HepG2 (cell line): ENCODE measurements around the gene GATA3. TPM values are rescaled to one million over a fixed set of nuclear protein-coding genes. Genes with fewer than 3 reads are reported as not detected.

Source experiments
- ATAC-seq: fragments of 200-7000 bp; cut with Tn5 transposase; 3 replicates; pipeline ENCODE4 v1.9.1; 2020; ENCODE audit warnings: mild to moderate bottlenecking, moderate library complexity
- BruUV-seq: library from RNA; stranded (reverse); fragments of 400-500 nt; replicated peaks from 2 replicates; lab custom pipeline; 2021; lab: Mats Ljungman, UMichigan
- CTCF ChIA-PET: fragments of 300-600 bp; formaldehyde crosslinking; extraction: SDS; loops from one replicate; lab custom pipeline; 2021; ENCODE audit warnings: low total read pairs, inconsistent platforms, low intra/inter-chr PET ratio; lab: Yijun Ruan, JAX
- POLR2A ChIA-PET: fragments of 350-600 bp; sonication (Branson Sonifier 250); formaldehyde crosslinking; loops from one replicate; lab custom pipeline; 2020; ENCODE audit warnings: antibody characterized with exemption, inconsistent platforms; lab: Yijun Ruan, JAX
- DNase-seq: peaks from one replicate; pipeline ENCODE4 v3.0.0-alpha.2; 2015; ENCODE audit warnings: low spot score
- FAIRE-seq: peaks from 3 replicates; lab custom pipeline; 2011; peaks lifted over from hg19 to GRCh38; lab: Jason Lieb, UNC
- H2AFZ ChIP-seq: one replicate; pipeline ENCODE4 v1.6.1; 2011; ENCODE audit warnings: low read length, inconsistent platforms
- H3K27ac ChIP-seq: fragments of 300-600 bp; 3 replicates; pipeline ENCODE4 v1.8.0; 2011; ENCODE audit warnings: mixed run types, mild to moderate bottlenecking, mixed read lengths, low read length, inconsistent platforms; ENCODE audit not compliant: insufficient read depth; ENCODE audit errors: extremely low read length
- H3K27me3 ChIP-seq, 2 experiments: fragments of 200-600 bp in 1 of 2; 2 replicates in 1 of 2; 3 replicates in 1 of 2; pipeline versions ENCODE4 v1.6.0 to v1.8.0; 2011; ENCODE audit warnings: low read length in 2 of 2, mild to moderate bottlenecking in 2 of 2, moderate library complexity in 2 of 2, inconsistent platforms in 1 of 2; ENCODE audit not compliant: insufficient read depth in 2 of 2, control insufficient read depth in 1 of 2
- H3K36me3 ChIP-seq, 2 experiments: fragments of 200-600 bp in 1 of 2; replicated peaks in 1 of 2; 2 replicates in 1 of 2; 3 replicates in 1 of 2; pipeline versions ENCODE4 v1.5.1 to v1.8.0; 2011; ENCODE audit warnings: low read length in 2 of 2, inconsistent platforms in 1 of 2; ENCODE audit not compliant: insufficient read depth in 2 of 2, control insufficient read depth in 1 of 2
- H3K4me1 ChIP-seq: 2 replicates; pipeline ENCODE4 v1.5.1; 2012; ENCODE audit warnings: low read length, inconsistent platforms; ENCODE audit not compliant: insufficient read depth
- H3K4me2 ChIP-seq: 2 replicates; pipeline ENCODE4 v1.6.0; 2011; ENCODE audit warnings: low read depth, low read length, inconsistent platforms
- H3K4me3 ChIP-seq, 3 experiments: fragments of 200-600 bp in 1 of 3; sonication (generic), shearing (Covaris generic) in 1 of 3; replicated peaks in 1 of 3; 2 replicates each; pipeline ENCODE4 v1.5.1; 2011 to 2016; ENCODE audit warnings: low read length in 3 of 3, inconsistent platforms in 2 of 3, low read depth in 2 of 3, mild to moderate bottlenecking in 2 of 3, control low read depth in 1 of 3, mixed read lengths in 1 of 3; ENCODE audit not compliant: insufficient read depth in 1 of 3
- H3K79me2 ChIP-seq: one replicate; pipeline ENCODE4 v1.6.1; 2011; ENCODE audit warnings: low read length, inconsistent platforms; ENCODE audit not compliant: insufficient read depth
- H3K9ac ChIP-seq: 2 replicates; pipeline ENCODE4 v1.6.0; 2011; ENCODE audit warnings: mild to moderate bottlenecking, low read depth, low read length, inconsistent platforms; ENCODE audit not compliant: insufficient read depth
- H3K9me3 ChIP-seq: 2 replicates; pipeline ENCODE4 v1.5.1; 2012; ENCODE audit warnings: mild to moderate bottlenecking, low read length
- H4K20me1 ChIP-seq: 2 replicates; pipeline ENCODE4 v1.6.0; 2011; ENCODE audit warnings: inconsistent platforms, mild to moderate bottlenecking, low read length, moderate library complexity; ENCODE audit not compliant: insufficient read depth
- FOXA1 ChIP-seq, 2 experiments: fragments of 450-650 bp in 1 of 2; sonication (generic) in 1 of 2; formaldehyde crosslinking in 1 of 2; IDR thresholded peaks; 2 replicates each; pipeline versions ENCODE4 v1.4.0 to v1.6.1; 2016 to 2020; ENCODE audit warnings: missing genetic modification reagents in 1 of 2
- HOXA5 ChIP-seq: sonication (generic); formaldehyde crosslinking; IDR thresholded peaks from 2 replicates; pipeline ENCODE4 v1.4.0; 2020; ENCODE audit warnings: missing genetic modification reagents
- MEIS1 ChIP-seq: sonication (generic); formaldehyde crosslinking; IDR thresholded peaks from 2 replicates; pipeline ENCODE4 v1.9.0; 2021; ENCODE audit warnings: mild to moderate bottlenecking, missing genetic modification reagents, moderate library complexity, borderline replicate concordance
- SIN3B ChIP-seq: fragments of 150-350 bp; IDR thresholded peaks from 2 replicates; pipeline ENCODE4 v1.6.1; 2014; ENCODE audit warnings: low read length
- THAP11 ChIP-seq: IDR thresholded peaks from 2 replicates; pipeline ENCODE4 v1.6.1; 2016; ENCODE audit warnings: missing biosample characterization, missing genetic modification reagents
- TSC22D2 ChIP-seq: sonication (generic); formaldehyde crosslinking; IDR thresholded peaks from 2 replicates; pipeline ENCODE4 v1.5.1; 2020; ENCODE audit warnings: missing genetic modification reagents, mild to moderate bottlenecking, borderline replicate concordance
- ZNF138 ChIP-seq: sonication (generic); formaldehyde crosslinking; IDR thresholded peaks from 2 replicates; pipeline ENCODE4 v1.5.0; 2020; ENCODE audit warnings: mild to moderate bottlenecking, low read depth, missing genetic modification reagents
- ZNF572 ChIP-seq: sonication (generic); formaldehyde crosslinking; IDR thresholded peaks from 2 replicates; pipeline ENCODE4 v1.5.1; 2020; ENCODE audit warnings: mild to moderate bottlenecking, missing genetic modification reagents
- ZNF672 ChIP-seq: sonication (generic); formaldehyde crosslinking; IDR thresholded peaks from 2 replicates; pipeline ENCODE4 v1.8.1; 2022; ENCODE audit warnings: missing genetic modification reagents
- ZNF766 ChIP-seq: sonication (generic); formaldehyde crosslinking; IDR thresholded peaks from 2 replicates; pipeline ENCODE4 v1.5.0; 2020; ENCODE audit warnings: missing genetic modification reagents, borderline replicate concordance
- WGBS: methylation state at CpG from one replicate; pipeline ENCODE4 v1.1.6; 2017; ENCODE audit warnings: low lambda C conversion rate; 5-methylcytosine and 5-hydroxymethylcytosine counted together
- in situ Hi-C: cut with HindIII; loops from 2 replicates; pipeline ENCODE4 v1.10.0; 2017; ENCODE audit warnings: low pct_unique_long_range_greater_than_20kb; ENCODE audit not compliant: extremely low pct_ligation_motif_present
- intact Hi-C: fragments of 100-400 bp; cut with micrococcal nuclease; formaldehyde crosslinking; loops from one replicate; pipeline ENCODE4 v1.10.0; 2022; ENCODE audit not compliant: unreplicated experiment
- polyA plus RNA-seq, 8 experiments: library from polyadenylated mRNA; depleted of rRNA in 3 of 8; stranded (reverse) in 7 of 8; unstranded in 1 of 8; fragments of >200 nt; fragmentation: Illumina TruSeq in 4 of 8; extraction: Trizol in 4 of 8; gene quantifications; 2 replicates each; pipeline versions ENCODE4 v1.2.1 to v1.2.3, GENCODE V29; 2011 to 2016; ENCODE audit warnings: low read depth in 4 of 8, missing spikeins in 1 of 8, mixed read lengths in 1 of 8; ENCODE audit not compliant: insufficient read depth in 1 of 8
- total RNA-seq, 5 experiments: library from RNA; depleted of rRNA; stranded (reverse); fragments of >200 nt; fragmentation: Illumina TruSeq; extraction: Trizol; gene quantifications; 2 replicates each; pipeline ENCODE4 v1.2.3, GENCODE V29; 2016; ENCODE audit warnings: low read depth in 1 of 5
- TF ChIP-seq, protein P1 (sequence below): sonication (generic); formaldehyde crosslinking; IDR thresholded peaks from 2 replicates; pipeline ENCODE4 v1.4.0; 2020; ENCODE audit warnings: mild to moderate bottlenecking, missing genetic modification reagents
- TF ChIP-seq, protein P2 (sequence below): fragments of 450-650 bp; IDR thresholded peaks from 2 replicates; pipeline ENCODE4 v1.6.1; 2017
- TF ChIP-seq, protein P3 (sequence below): fragments of 450-650 bp; IDR thresholded peaks from 2 replicates; pipeline ENCODE4 v1.6.1; 2016

Gene GATA3
- total and polyA plus RNA-seq, 2 of the 13 experiments (the other 11 are each of a cell fraction or from before 2014, with no cell fraction given) = not detected

DNA sequence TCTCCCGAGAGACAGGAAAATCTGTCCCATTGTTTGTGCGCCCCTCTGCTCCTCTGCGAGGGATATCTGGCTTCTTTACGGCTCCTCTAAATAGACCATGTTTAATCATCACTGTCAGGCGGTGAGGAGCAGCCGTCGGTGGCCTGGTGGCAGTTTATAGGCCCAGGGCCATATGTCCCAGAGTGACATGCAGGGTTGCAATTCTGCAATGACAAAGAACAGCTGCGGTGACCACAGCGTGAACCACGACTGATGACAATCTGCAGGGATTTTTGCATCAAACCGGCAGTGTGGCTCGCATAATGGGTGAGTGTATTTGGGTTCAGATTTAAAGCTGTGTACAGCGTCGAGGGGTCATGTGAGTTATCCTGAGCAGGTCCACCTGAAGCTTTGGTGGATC lies 41.5 kb downstream of the GATA3 start:
- no peak for TF ChIP-seq ZNF672
- TF ChIP-seq SIN3B = no peak
- TF ChIP-seq ZNF138 (CRISPR knock-in tag) = no peak
- TF ChIP-seq, protein P1, sequence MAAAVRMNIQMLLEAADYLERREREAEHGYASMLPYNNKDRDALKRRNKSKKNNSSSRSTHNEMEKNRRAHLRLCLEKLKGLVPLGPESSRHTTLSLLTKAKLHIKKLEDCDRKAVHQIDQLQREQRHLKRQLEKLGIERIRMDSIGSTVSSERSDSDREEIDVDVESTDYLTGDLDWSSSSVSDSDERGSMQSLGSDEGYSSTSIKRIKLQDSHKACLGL = no peak
- TF ChIP-seq THAP11 (CRISPR knock-in tag) = no peak
- no peak for TF ChIP-seq MEIS1 (CRISPR knock-in tag)
- TF ChIP-seq TSC22D2 (CRISPR knock-in tag) = no peak
- TF ChIP-seq HOXA5 (CRISPR knock-in tag) = no peak
- no peak for TF ChIP-seq ZNF572 (CRISPR knock-in tag)
- TF ChIP-seq, protein P2, sequence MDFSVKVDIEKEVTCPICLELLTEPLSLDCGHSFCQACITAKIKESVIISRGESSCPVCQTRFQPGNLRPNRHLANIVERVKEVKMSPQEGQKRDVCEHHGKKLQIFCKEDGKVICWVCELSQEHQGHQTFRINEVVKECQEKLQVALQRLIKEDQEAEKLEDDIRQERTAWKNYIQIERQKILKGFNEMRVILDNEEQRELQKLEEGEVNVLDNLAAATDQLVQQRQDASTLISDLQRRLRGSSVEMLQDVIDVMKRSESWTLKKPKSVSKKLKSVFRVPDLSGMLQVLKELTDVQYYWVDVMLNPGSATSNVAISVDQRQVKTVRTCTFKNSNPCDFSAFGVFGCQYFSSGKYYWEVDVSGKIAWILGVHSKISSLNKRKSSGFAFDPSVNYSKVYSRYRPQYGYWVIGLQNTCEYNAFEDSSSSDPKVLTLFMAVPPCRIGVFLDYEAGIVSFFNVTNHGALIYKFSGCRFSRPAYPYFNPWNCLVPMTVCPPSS = no peak
- TF ChIP-seq, protein P3, sequence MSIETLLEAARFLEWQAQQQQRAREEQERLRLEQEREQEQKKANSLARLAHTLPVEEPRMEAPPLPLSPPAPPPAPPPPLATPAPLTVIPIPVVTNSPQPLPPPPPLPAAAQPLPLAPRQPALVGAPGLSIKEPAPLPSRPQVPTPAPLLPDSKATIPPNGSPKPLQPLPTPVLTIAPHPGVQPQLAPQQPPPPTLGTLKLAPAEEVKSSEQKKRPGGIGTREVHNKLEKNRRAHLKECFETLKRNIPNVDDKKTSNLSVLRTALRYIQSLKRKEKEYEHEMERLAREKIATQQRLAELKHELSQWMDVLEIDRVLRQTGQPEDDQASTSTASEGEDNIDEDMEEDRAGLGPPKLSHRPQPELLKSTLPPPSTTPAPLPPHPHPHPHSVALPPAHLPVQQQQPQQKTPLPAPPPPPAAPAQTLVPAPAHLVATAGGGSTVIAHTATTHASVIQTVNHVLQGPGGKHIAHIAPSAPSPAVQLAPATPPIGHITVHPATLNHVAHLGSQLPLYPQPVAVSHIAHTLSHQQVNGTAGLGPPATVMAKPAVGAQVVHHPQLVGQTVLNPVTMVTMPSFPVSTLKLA = no peak
- TF ChIP-seq FOXA1 (IDR thresholded peaks at IDR 0.05) = no peak
- TF ChIP-seq FOXA1 (CRISPR knock-in tag; IDR thresholded peaks at IDR 0.05) = no peak
- TF ChIP-seq ZNF766 = no peak
- TF ChIP-seq, all 625 proteins: peak for 0
- Histone ChIP-seq H4K20me1 (no peaks in the 10 kb centered on the region), H2AFZ (no peak overlapping the region), H3K79me2 (no peaks in the 10 kb centered on the region), H3K9ac (no peak overlapping the region), H3K36me3 (no peaks in the 10 kb centered on the region), H3K4me2 (no peak overlapping the region), H3K4me3 (no peak overlapping the region), H3K9me3 (no peaks in the 10 kb centered on the region), H3K4me1 (no peaks in the 10 kb centered on the region), H3K27ac (no peak overlapping the region), H3K27me3 (peaks cover 2 to 24% of the 10 kb centered on the region in 2 experiments; a peak in 4 of 5 replicates)
- ATAC-seq (no peak), DNase-seq (no peak), FAIRE-seq (no peak)
- ChIA-PET POLR2A (no interaction called here), CTCF (no interaction called here)
- in situ Hi-C loops (no loop called here), intact Hi-C loops (no loop called here)
- WGBS = 35% methylated on average over 13 of the region's 14 CpGs
- BruUV-seq = no TSS peak
